Hepatocyte (in vitro differentiated cells): ENCODE results near the gene ZNF423. TPM values are rescaled to one million over a fixed set of nuclear protein-coding genes. Genes with fewer than 3 reads are reported as not detected.

Source experiments
- DNase-seq: peaks from one replicate; pipeline ENCODE4 v3.0.0-alpha.2; 2016; ENCODE audit warnings: low spot score
- H2AFZ ChIP-seq: fragments of 200-600 bp; sonication (generic); 2 replicates; pipeline ENCODE4 v1.6.0; 2016; ENCODE audit warnings: antibody characterized with exemption, mild to moderate bottlenecking
- H3K27ac ChIP-seq: fragments of 200-600 bp; sonication (generic); 2 replicates; pipeline ENCODE4 v1.5.1; 2016; ENCODE audit warnings: mild to moderate bottlenecking
- H3K27me3 ChIP-seq: fragments of 200-600 bp; sonication (generic); 2 replicates; pipeline ENCODE4 v1.6.1; 2016
- H3K36me3 ChIP-seq: fragments of 200-600 bp; sonication (generic); replicated peaks from 2 replicates; pipeline ENCODE4 v1.5.1; 2016; ENCODE audit warnings: low read depth; ENCODE audit not compliant: insufficient read depth
- H3K4me1 ChIP-seq: fragments of 200-600 bp; sonication (generic); 2 replicates; pipeline ENCODE4 v1.5.1; 2016; ENCODE audit warnings: mild to moderate bottlenecking, moderate library complexity; ENCODE audit not compliant: insufficient read depth
- H3K4me2 ChIP-seq: fragments of 200-600 bp; sonication (generic); 2 replicates; pipeline ENCODE4 v1.6.0; 2016
- H3K4me3 ChIP-seq: fragments of 200-600 bp; sonication (generic); 2 replicates; pipeline ENCODE4 v1.5.1; 2016; ENCODE audit warnings: mild to moderate bottlenecking
- H3K79me2 ChIP-seq: fragments of 200-600 bp; sonication (generic); 2 replicates; pipeline ENCODE4 v1.6.0; 2017; ENCODE audit warnings: mild to moderate bottlenecking
- H3K9me2 ChIP-seq: fragments of 200-600 bp; sonication (generic); replicated peaks from 2 replicates; pipeline ENCODE4 v1.6.0; 2017; ENCODE audit warnings: mild to moderate bottlenecking; ENCODE audit not compliant: insufficient read depth
- H3K9me3 ChIP-seq: fragments of 200-600 bp; sonication (generic); 2 replicates; pipeline ENCODE4 v1.5.1; 2016; ENCODE audit warnings: low read depth, mild to moderate bottlenecking
- H4K20me1 ChIP-seq: fragments of 200-600 bp; sonication (generic); 2 replicates; pipeline ENCODE4 v1.6.0; 2016; ENCODE audit warnings: mild to moderate bottlenecking; ENCODE audit not compliant: insufficient read depth, poor library complexity, severe bottlenecking
- EZH2 ChIP-seq: fragments of 200-600 bp; sonication (generic); IDR thresholded peaks from 2 replicates; pipeline ENCODE4 v1.6.1; 2016; ENCODE audit warnings: antibody characterized with exemption, mild to moderate bottlenecking, borderline replicate concordance
- EZH2phosphoT487 ChIP-seq: fragments of 200-600 bp; sonication (generic); IDR thresholded peaks from one replicate; pipeline ENCODE4 v1.6.1; 2018; ENCODE audit warnings: antibody characterized with exemption, mild to moderate bottlenecking, low read depth, moderate library complexity; ENCODE audit not compliant: unreplicated experiment, severe bottlenecking
- WGBS: methylation state at CpG from one replicate; pipeline ENCODE4 v1.1.6; 2016; ENCODE audit warnings: low lambda C conversion rate; ENCODE audit errors: missing lambda C conversion rate; 5-methylcytosine and 5-hydroxymethylcytosine counted together
- polyA plus RNA-seq: library from polyadenylated mRNA; unstranded; fragments of >200 nt; fragmentation: Nextera tagmentation; extraction: Ambion mirVana; gene quantifications from 2 replicates; pipeline ENCODE4 v1.2.1, GENCODE V29; 2016
- total RNA-seq: library from RNA; depleted of rRNA; stranded (reverse); fragments of >200 nt; gene quantifications from 2 replicates; pipeline ENCODE4 v1.2.3, GENCODE V29; 2014
- TF ChIP-seq, protein P1 (sequence below): fragments of 200-600 bp; sonication (generic); IDR thresholded peaks from 2 replicates; pipeline ENCODE4 v1.5.1; 2016; ENCODE audit warnings: antibody characterized with exemption, mild to moderate bottlenecking; ENCODE audit not compliant: poor library complexity

Gene ZNF423
- total and polyA plus RNA-seq, 2 experiments from 2014 or later, result 9.6 to 11.8 TPM

DNA sequence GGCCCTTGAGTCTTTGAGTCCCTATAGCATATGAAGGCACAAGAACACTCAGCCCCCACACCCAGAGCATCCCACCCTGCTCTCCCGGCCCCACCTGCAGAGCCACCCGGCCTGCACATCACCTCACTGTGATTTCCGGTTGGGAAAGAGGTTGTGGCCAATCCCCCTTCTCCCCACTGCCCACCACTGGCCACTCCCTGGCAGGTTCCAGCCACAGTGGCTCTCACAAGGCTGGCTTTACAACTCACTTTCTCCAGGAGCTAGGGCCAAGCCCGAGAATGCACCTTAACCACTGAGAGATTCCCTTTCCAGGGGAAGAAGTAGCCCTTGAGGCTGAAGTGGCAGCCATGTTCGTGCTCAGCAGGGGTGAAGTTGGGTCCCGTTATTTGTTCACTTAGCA lies 358.4 kb downstream of the ZNF423 start:
- WGBS, result 96% methylated on average over 6 of the region's 6 CpGs
- no peak overlapping the region for H3K27ac ChIP-seq
- no peak overlapping the region for H2AFZ ChIP-seq
- no peaks in the 10 kb centered on the region for H3K9me2 ChIP-seq
- no peaks in the 10 kb centered on the region for H3K36me3 ChIP-seq
- H3K4me2 ChIP-seq, result no peak overlapping the region
- H3K4me1 ChIP-seq, result peaks cover 2% of the 10 kb centered on the region
- TF ChIP-seq, protein P1, sequence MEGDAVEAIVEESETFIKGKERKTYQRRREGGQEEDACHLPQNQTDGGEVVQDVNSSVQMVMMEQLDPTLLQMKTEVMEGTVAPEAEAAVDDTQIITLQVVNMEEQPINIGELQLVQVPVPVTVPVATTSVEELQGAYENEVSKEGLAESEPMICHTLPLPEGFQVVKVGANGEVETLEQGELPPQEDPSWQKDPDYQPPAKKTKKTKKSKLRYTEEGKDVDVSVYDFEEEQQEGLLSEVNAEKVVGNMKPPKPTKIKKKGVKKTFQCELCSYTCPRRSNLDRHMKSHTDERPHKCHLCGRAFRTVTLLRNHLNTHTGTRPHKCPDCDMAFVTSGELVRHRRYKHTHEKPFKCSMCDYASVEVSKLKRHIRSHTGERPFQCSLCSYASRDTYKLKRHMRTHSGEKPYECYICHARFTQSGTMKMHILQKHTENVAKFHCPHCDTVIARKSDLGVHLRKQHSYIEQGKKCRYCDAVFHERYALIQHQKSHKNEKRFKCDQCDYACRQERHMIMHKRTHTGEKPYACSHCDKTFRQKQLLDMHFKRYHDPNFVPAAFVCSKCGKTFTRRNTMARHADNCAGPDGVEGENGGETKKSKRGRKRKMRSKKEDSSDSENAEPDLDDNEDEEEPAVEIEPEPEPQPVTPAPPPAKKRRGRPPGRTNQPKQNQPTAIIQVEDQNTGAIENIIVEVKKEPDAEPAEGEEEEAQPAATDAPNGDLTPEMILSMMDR, result no peak
- TF ChIP-seq EZH2phosphoT487 (no peak), EZH2 (no peak)
- no peaks in the 10 kb centered on the region for H3K79me2 ChIP-seq
- no peaks in the 10 kb centered on the region for H4K20me1 ChIP-seq
- no peaks in the 10 kb centered on the region for H3K27me3 ChIP-seq
- DNase-seq, result no peak
- no peak overlapping the region for H3K4me3 ChIP-seq
- H3K9me3 ChIP-seq, result no peaks in the 10 kb centered on the region

DNA sequence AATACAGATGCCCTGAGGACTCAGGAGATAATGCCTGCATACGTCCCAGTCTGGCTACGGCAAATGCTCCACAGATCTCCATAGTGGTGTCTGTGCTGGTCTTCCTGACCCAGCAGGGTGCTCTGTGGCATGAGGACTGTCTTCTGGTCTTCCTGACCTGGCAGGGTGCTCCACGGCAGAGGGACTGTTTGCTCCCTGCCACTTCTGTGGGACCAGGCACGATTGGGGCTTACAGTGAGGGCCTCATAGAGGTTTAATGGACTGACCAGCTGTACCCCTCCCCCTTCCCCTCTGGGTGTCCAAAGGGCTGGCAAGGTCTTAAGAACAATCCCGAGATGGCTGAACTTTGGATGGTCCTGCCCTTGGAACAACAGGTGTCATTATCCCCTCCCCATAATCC lies 359.3 kb downstream of the ZNF423 start:
- no peaks in the 10 kb centered on the region for H4K20me1 ChIP-seq
- peaks cover 7% of the 10 kb centered on the region for H3K4me1 ChIP-seq
- no peak overlapping the region for H2AFZ ChIP-seq
- H3K4me2 ChIP-seq, result no peak overlapping the region
- H3K9me2 ChIP-seq, result no peaks in the 10 kb centered on the region
- H3K36me3 ChIP-seq, result no peaks in the 10 kb centered on the region
- no peak for DNase-seq
- no peak overlapping the region for H3K4me3 ChIP-seq
- no peaks in the 10 kb centered on the region for H3K79me2 ChIP-seq
- H3K9me3 ChIP-seq, result no peaks in the 10 kb centered on the region
- no peaks in the 10 kb centered on the region for H3K27me3 ChIP-seq
- TF ChIP-seq EZH2phosphoT487, result no peak
- TF ChIP-seq, protein P1, result no peak
- TF ChIP-seq EZH2, result no peak
- WGBS, result 96% methylated on average over 5 of the region's 5 CpGs
- no peak overlapping the region for H3K27ac ChIP-seq

DNA sequence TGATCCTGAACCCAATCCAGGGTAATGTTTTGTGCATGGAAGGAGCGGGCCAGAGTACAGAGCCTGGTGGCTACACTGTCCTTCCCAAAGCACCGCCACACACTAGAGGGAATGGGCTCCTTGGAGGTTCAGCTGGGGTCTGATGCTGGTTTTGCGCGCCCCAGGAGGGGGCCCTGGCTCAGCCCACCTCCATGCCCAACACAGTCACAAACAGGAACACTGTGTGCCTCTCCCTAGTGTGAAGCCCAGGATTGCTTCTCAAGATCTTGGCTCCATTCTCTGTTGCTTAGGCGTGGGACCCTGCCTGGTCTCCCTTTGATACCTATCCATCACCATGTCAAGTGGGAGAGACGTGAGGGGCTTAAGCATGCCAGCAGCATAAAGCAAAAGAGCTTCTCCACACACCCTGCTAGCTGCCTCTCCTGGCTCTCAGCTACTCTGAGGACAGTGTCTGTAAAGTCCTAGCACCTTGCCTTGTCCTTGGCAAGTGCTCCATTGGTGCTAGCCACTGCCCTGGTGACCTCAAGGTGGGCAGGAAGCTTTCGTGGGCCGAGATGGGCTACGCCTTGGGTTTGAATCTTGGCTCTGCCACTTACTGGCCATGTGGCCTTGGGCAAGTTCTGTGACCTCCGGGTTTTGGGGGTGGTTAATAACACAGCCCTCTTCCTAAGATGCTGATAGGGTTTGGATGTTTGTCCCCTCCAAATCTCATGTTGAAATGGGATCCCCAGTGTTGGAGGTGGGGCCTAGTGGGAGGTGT lies 360.1 kb downstream of the ZNF423 start:
- no peaks in the 10 kb centered on the region for H3K9me3 ChIP-seq
- no peak overlapping the region for H3K4me2 ChIP-seq
- no peak overlapping the region for H2AFZ ChIP-seq
- 96% methylated on average over 10 of the region's 10 CpGs for WGBS
- H4K20me1 ChIP-seq, result no peaks in the 10 kb centered on the region
- no peaks in the 10 kb centered on the region for H3K79me2 ChIP-seq
- no peak overlapping the region for H3K4me3 ChIP-seq
- H3K27me3 ChIP-seq, result no peaks in the 10 kb centered on the region
- no peaks in the 10 kb centered on the region for H3K9me2 ChIP-seq
- TF ChIP-seq, protein P1, result no peak
- no peak for TF ChIP-seq EZH2phosphoT487
- TF ChIP-seq EZH2, result no peak
- H3K36me3 ChIP-seq, result no peaks in the 10 kb centered on the region
- no peak for DNase-seq
- peaks cover 7% of the 10 kb centered on the region for H3K4me1 ChIP-seq
- no peak overlapping the region for H3K27ac ChIP-seq
